GM23338 (cell line): ENCODE results near the gene PNKP.

Source experiments
- CREB1 ChIP-seq: fragments of 250-450 bp; sonication (Bioruptor Pico); IDR thresholded peaks from 2 replicates; pipeline ENCODE4 v1.5.0; 2020; ENCODE audit warnings: low read depth, mild to moderate bottlenecking, moderate library complexity
- CTCF ChIP-seq, 2 experiments: fragments of 200-600 bp in 1 of 2; sonication (generic) in 1 of 2; conservative IDR thresholded peaks; 2 replicates each; pipeline versions ENCODE4 v1.5.1 to v1.6.1; 2016 to 2017; ENCODE audit warnings: antibody characterized with exemption in 2 of 2, low read depth in 2 of 2, mild to moderate bottlenecking in 2 of 2, moderate library complexity in 1 of 2
- EZH2 ChIP-seq: fragments of 200-600 bp; sonication (generic); IDR thresholded peaks from one replicate; pipeline ENCODE4 v1.8.0; 2017; ENCODE audit warnings: antibody characterized with exemption, mild to moderate bottlenecking, low read depth; ENCODE audit not compliant: unreplicated experiment
- EZH2phosphoT487 ChIP-seq: fragments of 200-600 bp; sonication (generic); IDR thresholded peaks from one replicate; pipeline ENCODE4 v1.8.1; 2018; ENCODE audit warnings: antibody characterized with exemption; ENCODE audit not compliant: unreplicated experiment
- NANOG ChIP-seq: IDR thresholded peaks from 2 replicates; pipeline ENCODE4 v1.6.1; 2016; ENCODE audit warnings: antibody characterized with exemption, borderline replicate concordance
- POLR2AphosphoS5 ChIP-seq: IDR thresholded peaks from 2 replicates; pipeline ENCODE4 v1.6.1; 2016; ENCODE audit warnings: antibody characterized with exemption, low read depth
- STAT1 ChIP-seq: IDR thresholded peaks from one replicate; pipeline ENCODE4 v1.6.1; 2016; ENCODE audit warnings: antibody characterized with exemption; ENCODE audit not compliant: unreplicated experiment
- ZNF331 ChIP-seq: fragments of 250-450 bp; sonication (Bioruptor Pico); IDR thresholded peaks from 2 replicates; pipeline ENCODE4 v1.5.0; 2020; ENCODE audit warnings: low read depth, mild to moderate bottlenecking, moderate library complexity
- TF ChIP-seq, protein P1 (sequence below): IDR thresholded peaks from one replicate; pipeline ENCODE4 v1.6.1; 2018; ENCODE audit warnings: antibody characterized with exemption; ENCODE audit not compliant: unreplicated experiment

GRCh38 chr19:49854378-49855263 is 12.8 kb downstream of the PNKP start:
- no peak for TF ChIP-seq CTCF (conservative IDR thresholded peaks at IDR 0.05; ENCODE audit: low read depth in 2 of 2)
- TF ChIP-seq EZH2phosphoT487, result no peak
- no peak for TF ChIP-seq ZNF331 (CRISPR knock-in tag)
- TF ChIP-seq STAT1, result no peak
- TF ChIP-seq, protein P1, sequence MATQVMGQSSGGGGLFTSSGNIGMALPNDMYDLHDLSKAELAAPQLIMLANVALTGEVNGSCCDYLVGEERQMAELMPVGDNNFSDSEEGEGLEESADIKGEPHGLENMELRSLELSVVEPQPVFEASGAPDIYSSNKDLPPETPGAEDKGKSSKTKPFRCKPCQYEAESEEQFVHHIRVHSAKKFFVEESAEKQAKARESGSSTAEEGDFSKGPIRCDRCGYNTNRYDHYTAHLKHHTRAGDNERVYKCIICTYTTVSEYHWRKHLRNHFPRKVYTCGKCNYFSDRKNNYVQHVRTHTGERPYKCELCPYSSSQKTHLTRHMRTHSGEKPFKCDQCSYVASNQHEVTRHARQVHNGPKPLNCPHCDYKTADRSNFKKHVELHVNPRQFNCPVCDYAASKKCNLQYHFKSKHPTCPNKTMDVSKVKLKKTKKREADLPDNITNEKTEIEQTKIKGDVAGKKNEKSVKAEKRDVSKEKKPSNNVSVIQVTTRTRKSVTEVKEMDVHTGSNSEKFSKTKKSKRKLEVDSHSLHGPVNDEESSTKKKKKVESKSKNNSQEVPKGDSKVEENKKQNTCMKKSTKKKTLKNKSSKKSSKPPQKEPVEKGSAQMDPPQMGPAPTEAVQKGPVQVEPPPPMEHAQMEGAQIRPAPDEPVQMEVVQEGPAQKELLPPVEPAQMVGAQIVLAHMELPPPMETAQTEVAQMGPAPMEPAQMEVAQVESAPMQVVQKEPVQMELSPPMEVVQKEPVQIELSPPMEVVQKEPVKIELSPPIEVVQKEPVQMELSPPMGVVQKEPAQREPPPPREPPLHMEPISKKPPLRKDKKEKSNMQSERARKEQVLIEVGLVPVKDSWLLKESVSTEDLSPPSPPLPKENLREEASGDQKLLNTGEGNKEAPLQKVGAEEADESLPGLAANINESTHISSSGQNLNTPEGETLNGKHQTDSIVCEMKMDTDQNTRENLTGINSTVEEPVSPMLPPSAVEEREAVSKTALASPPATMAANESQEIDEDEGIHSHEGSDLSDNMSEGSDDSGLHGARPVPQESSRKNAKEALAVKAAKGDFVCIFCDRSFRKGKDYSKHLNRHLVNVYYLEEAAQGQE, result no peak
- TF ChIP-seq NANOG, result no peak
- no peak for TF ChIP-seq CREB1 (CRISPR knock-in tag)
- no peak for TF ChIP-seq POLR2AphosphoS5
- no peak for TF ChIP-seq EZH2
